Activated T-cell treated with anti-CD3 and anti-CD28 coated beads, Interleukin-2, amount 50 U/mL, for 72 hours (primary cell): ENCODE measurements around the gene PLXNB1. TPM values are rescaled to one million over a fixed set of nuclear protein-coding genes. Genes with fewer than 3 reads are reported as not detected.

Experiments used
- ATAC-seq, 2 donors: fragments of 150-1000 bp; cut with Tn5 transposase; replicated peaks in 1 of 2; 2 replicates each; pipeline ENCODE4 v1.10.0; 2021; ENCODE audit warnings: moderate library complexity in 2 of 2, mild to moderate bottlenecking in 1 of 2
- DNase-seq, 2 donors: peaks; one replicate each; pipeline ENCODE4 v3.0.0; 2021 to 2022; ENCODE audit warnings: mixed read lengths in 1 of 2
- H3K27ac Mint-ChIP-seq: one replicate; pipeline ENCODE4 v1.8.0; 2022; ENCODE audit warnings: mild to moderate bottlenecking, moderate library complexity, mixed read lengths
- H3K27me3 Mint-ChIP-seq: one replicate; pipeline ENCODE4 v1.8.0; 2022; ENCODE audit warnings: low read depth, mixed read lengths
- H3K36me3 Mint-ChIP-seq, 2 donors: one replicate each; pipeline ENCODE4 v1.8.0; 2022; ENCODE audit warnings: mixed read lengths in 2 of 2, mild to moderate bottlenecking in 1 of 2; ENCODE audit not compliant: insufficient read depth in 2 of 2
- H3K4me1 Mint-ChIP-seq: one replicate; pipeline ENCODE4 v1.8.0; 2022; ENCODE audit warnings: low read depth, mixed read lengths
- H3K4me3 Mint-ChIP-seq, 2 donors: one replicate each; pipeline ENCODE4 v1.8.0; 2022; ENCODE audit warnings: mild to moderate bottlenecking in 2 of 2, mixed read lengths in 2 of 2, moderate library complexity in 2 of 2
- H3K9me3 Mint-ChIP-seq, 2 donors: one replicate each; pipeline ENCODE4 v1.8.0; 2022; ENCODE audit warnings: mixed read lengths in 2 of 2
- total RNA-seq, 2 donors: library from RNA; stranded (reverse); gene quantifications; one replicate each; pipeline ENCODE4 v1.2.3, GENCODE V29; 2022

Gene PLXNB1
- total RNA-seq, 2 donors from 2014 or later, result 3.2 to 6.1 TPM

DNA sequence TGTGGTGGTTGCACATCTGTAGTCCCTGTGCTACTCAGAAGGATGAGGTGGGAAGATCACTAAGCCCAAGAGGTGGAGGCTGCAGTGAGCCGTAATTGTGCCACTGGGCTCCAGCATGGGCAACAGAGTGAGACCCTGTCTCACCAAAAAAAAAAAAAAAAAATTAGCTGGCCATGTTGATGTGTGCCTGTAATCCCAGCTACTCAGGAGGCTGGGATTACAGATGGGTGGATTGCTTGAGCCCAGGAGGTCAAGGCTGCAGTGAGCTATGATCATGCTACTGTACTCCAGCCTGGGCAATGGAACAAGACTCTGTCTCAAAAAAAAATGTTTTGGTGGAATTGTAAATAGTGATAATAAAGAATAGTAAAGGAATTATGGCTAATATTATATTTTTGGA is 26.6 kb upstream of the PLXNB1 start:
- no peaks in the 10 kb centered on the region for H3K27me3 Mint-ChIP-seq
- H3K27ac Mint-ChIP-seq, result no peak overlapping the region
- H3K9me3 Mint-ChIP-seq, result no peaks in the 10 kb centered on the region
- DNase-seq, result no peak
- no peaks in the 10 kb centered on the region for H3K4me1 Mint-ChIP-seq
- no peak overlapping the region for H3K4me3 Mint-ChIP-seq
- peaks cover 2 to 7% of the 10 kb centered on the region in 2 donors for H3K36me3 Mint-ChIP-seq
- no peak for ATAC-seq

DNA sequence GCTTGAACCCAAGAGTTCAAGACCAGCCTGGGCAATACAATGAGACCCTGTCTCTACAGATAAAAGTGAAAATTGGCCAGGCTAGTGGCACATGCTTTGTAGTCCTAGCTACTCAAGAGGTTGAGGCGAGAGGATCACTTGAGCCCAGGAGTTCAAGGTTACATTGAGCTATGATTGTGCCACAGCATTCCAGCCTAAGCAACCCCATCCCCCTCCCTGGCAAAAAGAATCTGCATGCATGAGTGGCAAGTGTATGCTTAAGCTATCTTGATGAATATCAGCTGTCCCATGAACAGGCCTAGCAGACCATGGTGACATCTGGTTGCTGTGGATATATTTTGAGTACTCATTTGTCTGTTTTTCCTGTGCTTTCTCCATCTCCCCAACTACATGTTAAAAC is 21.4 kb upstream of the PLXNB1 start:
- Mint-ChIP-seq H3K4me3 (no peak overlapping the region), H3K27ac (no peak overlapping the region), H3K9me3 (no peaks in the 10 kb centered on the region), H3K27me3 (no peaks in the 10 kb centered on the region), H3K4me1 (peaks cover 23% of the 10 kb centered on the region), H3K36me3 (peaks cover 6 to 14% of the 10 kb centered on the region in 2 donors)
- DNase-seq, result no peak
- no peak for ATAC-seq

DNA sequence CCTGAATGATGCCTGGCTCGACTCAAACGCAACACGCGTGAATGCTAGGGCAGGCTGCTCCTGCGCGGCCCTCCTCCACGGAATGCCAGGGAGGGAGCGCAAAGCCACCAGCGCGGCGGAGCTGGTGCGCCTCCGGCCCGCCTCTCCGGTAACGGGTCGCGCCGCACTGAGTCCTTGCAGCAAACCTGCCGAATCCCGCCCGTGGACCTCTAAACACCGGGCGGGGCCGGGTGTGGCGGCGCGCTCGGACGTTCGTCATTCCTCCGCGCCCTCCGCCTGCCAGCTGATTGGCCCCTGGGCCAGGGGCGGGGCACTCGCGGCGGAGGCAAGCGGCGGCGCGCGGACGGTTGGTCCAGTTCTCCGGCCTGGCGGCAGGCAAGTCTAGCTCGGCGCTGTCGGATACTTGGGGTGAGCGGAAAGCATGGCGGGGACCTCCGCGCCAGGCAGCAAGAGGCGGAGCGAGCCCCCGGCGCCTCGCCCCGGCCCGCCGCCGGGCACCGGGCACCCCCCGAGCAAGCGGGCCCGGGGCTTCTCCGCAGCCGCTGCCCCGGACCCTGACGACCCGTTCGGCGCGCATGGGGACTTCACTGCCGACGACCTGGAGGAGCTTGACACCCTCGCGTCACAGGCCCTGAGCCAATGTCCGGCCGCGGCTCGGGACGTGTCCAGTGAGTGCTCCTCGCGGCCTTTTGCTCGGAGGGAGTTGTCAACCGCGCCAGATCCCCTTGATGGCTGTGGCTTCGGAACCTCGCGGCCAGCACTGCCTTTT is 16.7 kb upstream of the PLXNB1 start, which contains the start of gene ATRIP:
Gene ATRIP, plus strand, starts transcription at position 313 of the 769 bp plus-strand sequence. Its CDS starts 109 bp downstream, at position 422.
- H3K27me3 Mint-ChIP-seq, result no peaks in the 10 kb centered on the region
- peaks cover 7 to 16% of the 10 kb centered on the region in 2 donors for H3K36me3 Mint-ChIP-seq
- peak within 1 kb of the TSS; percentile 95 to 100 for H3K4me3 Mint-ChIP-seq
- ATAC-seq (peak; percentile 96 to 99), DNase-seq (peak; percentile 92 to 95)
- peaks cover 54% of the 10 kb centered on the region for H3K4me1 Mint-ChIP-seq
- no peaks in the 10 kb centered on the region for H3K9me3 Mint-ChIP-seq
- peak within 1 kb of the TSS; percentile 66 for H3K27ac Mint-ChIP-seq

DNA sequence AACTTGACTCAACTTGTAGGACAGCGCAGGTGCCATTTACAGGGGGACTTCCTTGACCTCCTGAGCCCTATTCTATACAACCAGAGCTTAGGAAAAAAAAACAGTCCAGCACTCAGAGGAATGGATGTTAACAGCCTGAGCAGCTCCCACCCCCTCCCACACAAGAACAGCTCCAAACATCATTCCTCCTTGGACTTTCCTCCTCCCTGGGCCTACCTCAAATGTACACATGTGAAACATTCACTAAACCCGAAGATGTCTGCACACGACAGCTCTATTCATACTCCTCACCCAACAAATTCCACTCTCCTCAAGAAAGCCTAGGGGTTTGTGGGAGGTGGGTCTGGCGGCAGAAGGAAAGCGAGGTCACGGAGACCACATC is 16.1 kb upstream of the PLXNB1 start:
- Mint-ChIP-seq H3K9me3 (no peaks in the 10 kb centered on the region), H3K4me3 (peak overlapping the region; percentile 95 to 100), H3K27me3 (no peaks in the 10 kb centered on the region), H3K4me1 (peaks cover 58% of the 10 kb centered on the region), H3K27ac (peak overlapping the region; percentile 64), H3K36me3 (peaks cover 7 to 20% of the 10 kb centered on the region in 2 donors)
- DNase-seq (no peak), ATAC-seq (no peak)

DNA sequence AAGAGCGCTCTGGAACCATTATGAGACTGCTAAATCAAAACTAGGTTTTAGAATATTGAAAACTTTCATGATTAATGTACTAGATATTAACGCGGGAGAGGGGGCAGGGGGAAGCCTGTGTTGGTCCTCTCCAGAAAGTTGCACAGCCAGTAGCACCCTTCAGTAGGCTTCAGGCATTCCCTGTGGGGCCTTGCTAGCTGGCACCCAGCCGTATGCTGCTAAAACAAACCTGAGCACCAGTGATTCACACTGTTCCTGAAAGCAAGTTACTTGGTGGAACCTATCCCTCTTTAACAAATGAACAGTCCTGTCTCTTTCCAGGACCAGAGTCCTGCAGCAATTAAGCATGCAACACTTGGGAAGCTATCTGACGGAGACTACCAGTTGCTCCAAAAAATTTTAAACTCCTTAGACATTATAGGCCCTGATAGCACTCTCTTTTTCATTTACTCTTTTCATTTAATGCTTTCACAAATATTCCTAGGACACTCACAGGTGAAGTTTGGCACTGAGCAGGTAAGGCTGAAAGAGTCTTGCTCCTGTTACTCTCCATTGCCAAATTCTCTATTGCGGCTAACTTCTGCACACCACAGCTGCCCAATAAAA is 15.5 kb upstream of the PLXNB1 start:
- peak overlapping the region; percentile 64 for H3K27ac Mint-ChIP-seq
- H3K4me3 Mint-ChIP-seq, result peak overlapping the region; percentile 95 to 100

DNA sequence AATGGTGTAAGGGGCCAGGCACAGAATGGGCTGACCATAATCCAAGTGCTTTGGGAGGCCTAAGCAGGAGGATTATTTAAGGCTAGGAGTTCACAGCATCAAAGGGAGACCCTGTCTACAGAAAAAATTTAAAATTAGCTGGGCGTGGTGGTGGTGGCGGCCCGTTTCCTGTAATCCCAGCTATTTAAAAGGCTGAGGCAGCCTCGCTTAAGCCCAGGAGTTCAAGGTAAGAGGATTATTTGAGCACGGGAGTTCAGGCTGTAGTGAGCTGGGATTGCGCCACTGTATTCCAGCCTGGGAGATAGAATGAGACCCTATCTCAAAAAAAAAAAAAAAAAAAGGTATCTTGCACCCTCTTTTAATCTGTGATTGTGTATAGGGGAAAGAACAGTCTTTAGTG is 12.1 kb upstream of the PLXNB1 start:
- Mint-ChIP-seq H3K27me3 (no peaks in the 10 kb centered on the region), H3K27ac (peak overlapping the region; percentile 89)
- no peak for DNase-seq

More for the DNA sequence above, 15.5 kb upstream of the PLXNB1 start:
- H3K36me3 Mint-ChIP-seq, result peaks cover 7 to 20% of the 10 kb centered on the region in 2 donors
- no peaks in the 10 kb centered on the region for H3K27me3 Mint-ChIP-seq
- H3K9me3 Mint-ChIP-seq, result no peaks in the 10 kb centered on the region
- no peak for ATAC-seq
- DNase-seq, result no peak
- H3K4me1 Mint-ChIP-seq, result peaks cover 58% of the 10 kb centered on the region

DNA sequence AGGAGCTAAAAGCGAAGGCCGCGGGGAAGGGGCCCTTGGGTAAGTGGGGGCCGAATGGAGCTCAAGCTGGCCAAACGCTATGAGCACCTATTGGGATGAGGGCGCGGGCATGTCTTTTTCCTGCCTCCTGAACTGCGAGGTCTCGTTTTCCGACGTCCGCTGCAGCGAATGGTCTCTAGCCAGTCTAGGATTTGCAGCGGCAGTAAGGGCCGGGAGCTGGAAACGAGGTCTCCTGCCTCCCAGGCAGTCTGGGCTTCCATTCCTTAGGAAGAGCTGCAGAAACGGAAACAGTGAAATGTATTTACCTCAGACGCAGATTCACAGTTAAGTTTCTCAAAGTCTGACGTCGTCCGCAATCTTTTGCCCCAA is 10.7 kb upstream of the PLXNB1 start:
- H3K27me3 Mint-ChIP-seq, result no peaks in the 10 kb centered on the region
- peak in 1 of 2 donors; percentile 20 for DNase-seq
- ATAC-seq, result peak in 1 of 2 donors; percentile 0
- no peaks in the 10 kb centered on the region for H3K9me3 Mint-ChIP-seq
- H3K4me3 Mint-ChIP-seq, result peak overlapping the region; percentile 91 to 92
- peak overlapping the region; percentile 89 for H3K27ac Mint-ChIP-seq
- H3K4me1 Mint-ChIP-seq, result peaks cover 51% of the 10 kb centered on the region
- peaks cover 7 to 13% of the 10 kb centered on the region in 2 donors for H3K36me3 Mint-ChIP-seq

More for the DNA sequence above, 12.1 kb upstream of the PLXNB1 start:
- peaks cover 60% of the 10 kb centered on the region for H3K4me1 Mint-ChIP-seq
- no peaks in the 10 kb centered on the region for H3K9me3 Mint-ChIP-seq
- peak overlapping the region; percentile 91 to 92 for H3K4me3 Mint-ChIP-seq
- no peak for ATAC-seq
- peaks cover 7 to 17% of the 10 kb centered on the region in 2 donors for H3K36me3 Mint-ChIP-seq

DNA sequence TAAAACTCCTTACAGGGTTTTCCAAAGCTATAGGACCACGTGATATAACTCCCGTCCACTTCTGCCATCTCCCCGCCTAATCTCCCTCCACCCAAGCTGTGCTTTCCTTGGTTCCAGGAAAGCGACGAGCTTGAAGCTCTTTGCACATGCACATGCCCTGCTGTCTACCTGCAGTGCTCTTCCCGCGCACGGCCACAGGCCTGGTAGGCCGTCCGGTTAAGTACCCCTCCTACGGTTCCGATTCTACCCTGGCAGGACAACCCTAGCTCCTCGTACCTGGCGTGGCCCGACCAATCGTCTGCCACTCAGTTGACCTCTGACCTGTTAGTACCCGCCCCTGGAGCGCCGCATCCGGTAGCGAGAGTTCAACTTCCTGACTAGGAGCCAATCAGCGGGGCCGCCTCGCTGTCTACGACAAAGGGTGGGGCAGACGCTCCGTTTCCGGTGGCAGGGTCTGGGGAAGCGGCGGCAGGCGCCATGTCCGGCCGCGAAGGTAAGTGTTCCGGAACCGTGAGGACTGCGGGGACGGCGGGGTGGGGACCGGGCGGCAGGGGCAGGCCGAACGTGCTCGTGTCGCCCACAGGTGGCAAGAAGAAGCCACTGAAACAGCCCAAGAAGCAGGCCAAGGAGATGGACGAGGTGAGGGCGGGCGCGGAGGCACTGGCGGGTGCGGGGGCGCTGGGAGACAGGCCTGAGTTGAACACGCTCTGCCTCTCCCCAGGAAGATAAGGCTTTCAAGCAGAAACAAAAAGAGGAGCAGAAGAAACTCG is 10.1 kb upstream of the PLXNB1 start, which contains the start of the genes CCDC51 and TMA7:
Gene CCDC51, minus strand, starts transcription at position 300 of the 770 bp plus-strand sequence. CDS start 4,991 bp downstream, outside the sequence.
Gene TMA7, plus strand, starts transcription at position 438 of the 770 bp plus-strand sequence. Its CDS starts 40 bp downstream, at position 478.
- Mint-ChIP-seq H3K4me1 (peaks cover 47% of the 10 kb centered on the region), H3K27me3 (no peaks in the 10 kb centered on the region), H3K36me3 (peaks cover 7 to 13% of the 10 kb centered on the region in 2 donors), H3K9me3 (no peaks in the 10 kb centered on the region), H3K27ac (peak within 1 kb of the TSS; percentile 89), H3K4me3 (peak within 1 kb of the TSS; percentile 91 to 92)
- DNase-seq, result peak; percentile 99
- ATAC-seq, result peak; percentile 97

DNA sequence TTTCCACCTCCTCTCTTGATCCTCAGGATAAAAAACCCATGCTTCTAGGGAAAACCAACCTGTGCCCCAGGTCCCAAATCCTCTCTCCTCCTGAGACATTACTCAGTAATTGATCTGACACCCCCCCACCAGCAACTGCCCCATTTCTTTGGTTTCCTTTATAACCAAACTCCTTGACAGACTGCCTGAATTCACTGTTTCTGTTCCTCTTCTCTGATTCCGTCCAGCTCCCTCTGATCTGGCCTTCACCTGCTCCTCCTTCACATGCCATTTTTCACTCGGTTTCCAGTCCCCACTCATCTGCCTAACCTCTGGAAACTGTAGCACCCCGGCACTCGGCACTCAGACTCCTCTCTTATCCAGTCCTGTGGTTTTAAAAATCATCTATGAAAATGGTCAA is 7.9 kb upstream of the PLXNB1 start:
- DNase-seq, result no peak

DNA sequence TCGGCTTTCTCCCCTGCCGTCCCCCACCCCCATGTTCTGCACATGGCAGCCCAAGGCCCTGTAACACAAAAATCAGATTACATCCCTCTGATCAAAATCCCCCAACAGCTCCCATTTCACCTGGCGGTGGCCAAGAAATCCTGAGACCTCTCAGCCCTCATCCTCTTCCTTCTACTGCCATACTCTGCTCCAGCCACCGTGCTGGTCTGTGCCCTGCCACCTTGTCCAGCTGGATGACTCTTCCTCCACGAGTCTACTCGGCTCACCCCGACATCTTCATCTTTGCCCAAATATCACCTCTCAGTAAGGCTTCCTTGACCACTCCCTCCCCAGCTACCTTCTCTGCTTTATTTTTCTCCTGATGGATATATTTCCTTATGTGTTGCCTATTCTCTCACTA is 7.0 kb upstream of the PLXNB1 start:
- Mint-ChIP-seq H3K4me1 (peaks cover 29% of the 10 kb centered on the region), H3K4me3 (no peak overlapping the region), H3K36me3 (peaks cover 4 to 6% of the 10 kb centered on the region in 2 donors), H3K27me3 (no peaks in the 10 kb centered on the region), H3K27ac (no peak overlapping the region), H3K9me3 (no peaks in the 10 kb centered on the region)
- DNase-seq (no peak), ATAC-seq (no peak)

More for the DNA sequence above, 7.9 kb upstream of the PLXNB1 start:
- Mint-ChIP-seq H3K27me3 (no peaks in the 10 kb centered on the region), H3K36me3 (peaks cover 4 to 6% of the 10 kb centered on the region in 2 donors), H3K4me1 (peaks cover 36% of the 10 kb centered on the region), H3K27ac (peak overlapping the region; percentile 58), H3K4me3 (no peak overlapping the region), H3K9me3 (no peaks in the 10 kb centered on the region)
- no peak for ATAC-seq

DNA sequence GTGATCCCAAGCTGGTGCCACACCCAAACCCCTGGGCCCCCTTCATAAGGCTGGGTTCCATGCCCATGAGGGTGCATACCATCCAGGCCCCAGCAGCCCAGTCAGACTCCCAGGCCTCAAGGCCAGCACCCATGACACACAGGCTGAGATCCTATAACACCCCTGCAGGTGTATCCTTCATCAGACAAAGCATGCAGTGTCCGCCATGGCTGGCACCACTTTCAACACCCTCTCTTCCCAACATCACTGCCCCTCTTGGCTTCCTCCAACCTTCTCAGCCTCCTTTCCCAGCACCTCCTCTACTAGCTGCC is 6.5 kb upstream of the PLXNB1 start:
- no peak overlapping the region for H3K4me3 Mint-ChIP-seq
- no peak for DNase-seq
- ATAC-seq, result no peak
- H3K9me3 Mint-ChIP-seq, result no peaks in the 10 kb centered on the region
- H3K4me1 Mint-ChIP-seq, result peaks cover 25% of the 10 kb centered on the region
- H3K27me3 Mint-ChIP-seq, result no peaks in the 10 kb centered on the region
- H3K36me3 Mint-ChIP-seq, result peaks cover 4 to 7% of the 10 kb centered on the region in 2 donors
- H3K27ac Mint-ChIP-seq, result no peak overlapping the region

DNA sequence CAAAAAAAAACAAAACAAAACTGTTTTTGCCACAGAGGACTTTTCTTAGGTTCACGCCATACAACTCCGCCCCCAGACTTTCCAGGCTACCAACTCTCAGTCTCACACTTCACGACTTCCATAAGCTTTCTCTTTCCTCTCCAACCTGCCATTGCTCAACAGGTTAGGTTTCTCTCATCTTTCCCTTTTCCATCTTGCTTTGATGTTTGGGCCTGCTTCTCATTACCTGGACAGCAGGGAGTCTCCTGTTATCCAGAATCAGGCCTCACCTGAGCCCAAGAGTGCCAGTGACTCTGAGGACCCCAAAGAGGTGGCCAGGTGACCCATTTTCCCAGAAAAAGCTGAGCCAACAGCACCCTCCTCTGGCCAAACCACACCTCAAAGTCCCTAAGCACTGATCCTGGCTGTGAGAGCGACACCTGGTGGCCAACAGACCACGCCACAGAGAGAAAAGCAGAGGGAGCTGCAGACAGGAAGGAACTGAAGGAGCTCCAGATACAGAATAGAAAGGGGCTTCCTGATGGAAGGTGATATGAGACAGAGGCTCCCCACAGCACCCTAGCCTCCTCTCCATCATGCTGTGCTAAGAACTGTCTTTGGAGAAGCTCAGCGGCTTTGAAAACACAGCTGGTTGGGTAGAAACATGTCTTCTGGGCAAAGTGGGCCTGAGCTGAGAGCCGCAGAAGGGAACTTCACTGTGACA is 6.0 kb upstream of the PLXNB1 start:
- DNase-seq (peak; percentile 84 to 87), ATAC-seq (peak; percentile 25 to 37)
- Mint-ChIP-seq H3K9me3 (no peaks in the 10 kb centered on the region), H3K27me3 (no peaks in the 10 kb centered on the region), H3K4me3 (no peak overlapping the region), H3K27ac (no peak overlapping the region), H3K4me1 (peaks cover 23% of the 10 kb centered on the region), H3K36me3 (peaks cover 4 to 5% of the 10 kb centered on the region in 2 donors)
